ENCODE results near the gene CD2AP. TPM values are rescaled to one million over a fixed set of nuclear protein-coding genes. Genes with fewer than 3 reads are reported as not detected.
"Not testable (repeated sequence)": the region's sequence is repeated elsewhere in the genome, so short reads cannot be mapped to it uniquely, and the experiment has no call there.

Gene CD2AP
- total RNA-seq, 4 donors from 2014 or later = 21.2 to 34.4 (median 24.5) TPM

- ATAC-seq = no peak
- H3K36me3 ChIP-seq = no peaks in the 10 kb centered on the region
- H3K4me3 ChIP-seq = no peak overlapping the region
- H3K9me3 ChIP-seq = peaks cover 0 to 2% (median 0%) of the 10 kb centered on the region in 3 donors
- H3K27me3 ChIP-seq = no peaks in the 10 kb centered on the region
- H3K4me1 ChIP-seq = no peaks in the 10 kb centered on the region
- H3K27ac ChIP-seq = no peak overlapping the region
- no peak for TF ChIP-seq POLR2AphosphoS5 (IDR thresholded peaks at IDR 0.05)
- no peak for TF ChIP-seq EP300 (IDR thresholded peaks at IDR 0.05)
- TF ChIP-seq, protein P1, sequence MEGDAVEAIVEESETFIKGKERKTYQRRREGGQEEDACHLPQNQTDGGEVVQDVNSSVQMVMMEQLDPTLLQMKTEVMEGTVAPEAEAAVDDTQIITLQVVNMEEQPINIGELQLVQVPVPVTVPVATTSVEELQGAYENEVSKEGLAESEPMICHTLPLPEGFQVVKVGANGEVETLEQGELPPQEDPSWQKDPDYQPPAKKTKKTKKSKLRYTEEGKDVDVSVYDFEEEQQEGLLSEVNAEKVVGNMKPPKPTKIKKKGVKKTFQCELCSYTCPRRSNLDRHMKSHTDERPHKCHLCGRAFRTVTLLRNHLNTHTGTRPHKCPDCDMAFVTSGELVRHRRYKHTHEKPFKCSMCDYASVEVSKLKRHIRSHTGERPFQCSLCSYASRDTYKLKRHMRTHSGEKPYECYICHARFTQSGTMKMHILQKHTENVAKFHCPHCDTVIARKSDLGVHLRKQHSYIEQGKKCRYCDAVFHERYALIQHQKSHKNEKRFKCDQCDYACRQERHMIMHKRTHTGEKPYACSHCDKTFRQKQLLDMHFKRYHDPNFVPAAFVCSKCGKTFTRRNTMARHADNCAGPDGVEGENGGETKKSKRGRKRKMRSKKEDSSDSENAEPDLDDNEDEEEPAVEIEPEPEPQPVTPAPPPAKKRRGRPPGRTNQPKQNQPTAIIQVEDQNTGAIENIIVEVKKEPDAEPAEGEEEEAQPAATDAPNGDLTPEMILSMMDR (IDR thresholded peaks at IDR 0.05) = no peak
- TF ChIP-seq POLR2A (IDR thresholded peaks at IDR 0.05) = no peak
- 92 to 100% methylated on average over 2 of the region's 2 CpGs for WGBS, 2 donors (ENCODE audit: low coverage in 1 of 2)
Measured at GRCh38 chr6:47435254-47435612, 42.4 kb upstream of the CD2AP start.

GRCh38 chr6:47437592-47437991 lies 40.0 kb upstream of the CD2AP start:
- TF ChIP-seq POLR2AphosphoS5 (IDR thresholded peaks at IDR 0.05) (no peak), EP300 (IDR thresholded peaks at IDR 0.05) (no peak), POLR2A (IDR thresholded peaks at IDR 0.05) (no peak)
- TF ChIP-seq, protein P1 (IDR thresholded peaks at IDR 0.05) = no peak
- no peak overlapping the region for H3K4me3 ChIP-seq
- H3K36me3 ChIP-seq = no peaks in the 10 kb centered on the region
- H3K9me3 ChIP-seq = no peaks in the 10 kb centered on the region
- H3K4me1 ChIP-seq = no peaks in the 10 kb centered on the region
- H3K27me3 ChIP-seq = no peaks in the 10 kb centered on the region
- 52 to 58% methylated on average over 3 of the region's 4 CpGs for WGBS, 2 donors (ENCODE audit: low coverage in 1 of 2)
- no peak for ATAC-seq
- no peak overlapping the region for H3K27ac ChIP-seq

DNA sequence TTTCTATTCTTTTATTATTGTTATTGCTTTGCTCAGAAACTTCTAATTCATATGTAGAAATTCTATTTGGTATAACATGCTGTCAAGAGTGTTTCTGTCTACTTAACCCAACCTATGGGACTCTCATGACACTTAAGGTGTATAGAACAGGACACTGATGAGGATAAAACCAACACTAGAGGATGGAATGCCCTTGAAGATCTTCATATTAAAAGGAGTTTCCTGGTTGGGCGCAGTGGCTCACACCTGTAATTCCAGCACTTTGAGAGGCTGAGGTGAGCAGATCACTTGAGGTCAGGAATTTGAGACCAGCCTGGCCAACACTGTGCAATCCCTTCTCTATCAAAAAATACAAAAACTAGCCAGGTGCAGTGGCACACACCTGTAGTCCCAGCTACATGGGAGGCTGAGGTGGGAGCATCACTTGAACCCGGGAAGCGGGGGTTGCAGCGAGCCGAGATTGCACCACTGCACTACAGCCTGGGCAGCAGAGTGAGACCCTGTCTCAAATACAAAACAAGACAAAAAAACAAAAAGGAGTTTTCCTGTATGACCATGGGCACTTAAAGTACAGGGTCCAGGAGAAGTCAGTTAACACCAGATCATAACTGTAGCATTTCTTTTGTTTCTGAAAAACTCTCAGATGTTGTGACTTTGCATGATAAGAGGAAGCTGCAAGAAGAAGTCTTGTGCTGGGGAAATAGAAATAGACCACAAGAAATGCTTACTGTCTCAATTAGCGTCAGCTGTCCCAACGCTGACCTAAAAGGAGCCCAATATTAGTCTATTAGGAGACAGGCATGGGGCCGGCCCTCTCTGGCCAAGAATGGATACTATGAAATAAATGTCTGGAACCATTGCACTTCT lies 38.9 kb upstream of the CD2AP start:
- H3K4me3 ChIP-seq = no peak overlapping the region
- no peaks in the 10 kb centered on the region for H3K27me3 ChIP-seq
- H3K9me3 ChIP-seq = no peaks in the 10 kb centered on the region
- WGBS, 2 donors (ENCODE audit: low coverage in 1 of 2) = 64 to 65% methylated on average over 3 to 4 of the region's 8 CpGs
- H3K4me1 ChIP-seq = no peaks in the 10 kb centered on the region
- H3K36me3 ChIP-seq = no peaks in the 10 kb centered on the region
- peak; percentile 55 for ATAC-seq
- H3K27ac ChIP-seq = no peak overlapping the region
- TF ChIP-seq EP300 (IDR thresholded peaks at IDR 0.05) = no peak
- TF ChIP-seq, protein P1 (IDR thresholded peaks at IDR 0.05) = no peak
- no peak for TF ChIP-seq POLR2AphosphoS5 (IDR thresholded peaks at IDR 0.05)
- no peak for TF ChIP-seq POLR2A (IDR thresholded peaks at IDR 0.05)

- Histone ChIP-seq H3K4me3 (no peak overlapping the region), H3K9me3 (no peaks in the 10 kb centered on the region), H3K36me3 (no peaks in the 10 kb centered on the region), H3K27ac (no peak overlapping the region), H3K27me3 (no peaks in the 10 kb centered on the region), H3K4me1 (no peaks in the 10 kb centered on the region)
- ATAC-seq = no peak
- 57 to 69% methylated on average over 2 of the region's 2 CpGs for WGBS, 2 donors (ENCODE audit: low coverage in 1 of 2)
- no peak for TF ChIP-seq POLR2AphosphoS5 (IDR thresholded peaks at IDR 0.05)
- no peak for TF ChIP-seq POLR2A (IDR thresholded peaks at IDR 0.05)
- TF ChIP-seq, protein P1 (IDR thresholded peaks at IDR 0.05) = no peak
- no peak for TF ChIP-seq EP300 (IDR thresholded peaks at IDR 0.05)
Measured at GRCh38 chr6:47439348-47439668, 38.3 kb upstream of the CD2AP start.

GRCh38 chr6:47440719-47441118 lies 36.9 kb upstream of the CD2AP start:
- peak; percentile 34 for ATAC-seq
- no peaks in the 10 kb centered on the region for H3K27me3 ChIP-seq
- 35 to 55% methylated on average over 2 to 3 of the region's 3 CpGs for WGBS, 2 donors (ENCODE audit: low coverage in 1 of 2)

DNA sequence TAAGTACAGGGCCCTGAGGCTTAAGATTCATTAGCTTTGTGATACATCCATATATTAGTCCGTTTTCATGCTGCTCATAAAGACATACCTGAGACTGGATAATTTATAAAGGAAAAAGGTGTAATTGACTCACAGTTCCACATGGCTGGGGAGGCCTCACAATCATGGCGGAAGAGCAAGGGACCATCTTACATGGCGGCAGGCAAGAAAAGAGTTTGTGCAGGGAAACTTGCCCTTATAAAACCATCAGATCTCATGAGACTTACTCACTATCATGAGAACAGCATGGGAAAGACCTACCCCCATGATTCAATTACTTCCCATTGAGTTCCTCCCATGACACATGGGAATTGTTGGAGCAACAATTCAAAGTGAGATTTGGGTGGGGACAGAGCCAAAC lies 32.6 kb upstream of the CD2AP start:
- not testable (repeated sequence) for H3K4me1 ChIP-seq, H3K36me3 ChIP-seq
- 89 to 92% methylated on average over 3 of the region's 3 CpGs for WGBS, 2 donors (ENCODE audit: low coverage in 1 of 2)

More at GRCh38 chr6:47440719-47441118, 36.9 kb upstream of the CD2AP start:
- Histone ChIP-seq H3K9me3 (no peaks in the 10 kb centered on the region), H3K4me3 (no peak overlapping the region), H3K36me3 (no peaks in the 10 kb centered on the region), H3K27ac (no peak overlapping the region), H3K4me1 (no peaks in the 10 kb centered on the region)
- TF ChIP-seq POLR2A (IDR thresholded peaks at IDR 0.05) (no peak), POLR2AphosphoS5 (IDR thresholded peaks at IDR 0.05) (no peak)

More for the DNA sequence above, 32.6 kb upstream of the CD2AP start:
- ATAC-seq, H3K27me3 ChIP-seq, H3K4me3 ChIP-seq, H3K27ac ChIP-seq, H3K9me3 ChIP-seq: not testable (repeated sequence)

Measured in gastroesophageal sphincter (tissue), 4 donors.